Mammary epithelial cell (primary cell): ENCODE measurements around the gene AHSA1.

Experiments used
- EZH2 ChIP-seq: IDR thresholded peaks from 2 replicates; pipeline ENCODE4 v1.6.1; 2012; ENCODE audit warnings: low read length, inconsistent platforms, borderline replicate concordance
- TF ChIP-seq, protein P1 (sequence below), 2 donors: IDR thresholded peaks in 1 of 2; conservative IDR thresholded peaks in 1 of 2; 2 replicates each; pipeline ENCODE4 v1.5.1; 2011 to 2012; ENCODE audit warnings: inconsistent platforms in 2 of 2, low read length in 2 of 2, mild to moderate bottlenecking in 2 of 2, control low read depth in 1 of 2, low read depth in 1 of 2; ENCODE audit not compliant: insufficient read depth in 1 of 2; ENCODE audit errors: extremely low read depth in 1 of 2

DNA sequence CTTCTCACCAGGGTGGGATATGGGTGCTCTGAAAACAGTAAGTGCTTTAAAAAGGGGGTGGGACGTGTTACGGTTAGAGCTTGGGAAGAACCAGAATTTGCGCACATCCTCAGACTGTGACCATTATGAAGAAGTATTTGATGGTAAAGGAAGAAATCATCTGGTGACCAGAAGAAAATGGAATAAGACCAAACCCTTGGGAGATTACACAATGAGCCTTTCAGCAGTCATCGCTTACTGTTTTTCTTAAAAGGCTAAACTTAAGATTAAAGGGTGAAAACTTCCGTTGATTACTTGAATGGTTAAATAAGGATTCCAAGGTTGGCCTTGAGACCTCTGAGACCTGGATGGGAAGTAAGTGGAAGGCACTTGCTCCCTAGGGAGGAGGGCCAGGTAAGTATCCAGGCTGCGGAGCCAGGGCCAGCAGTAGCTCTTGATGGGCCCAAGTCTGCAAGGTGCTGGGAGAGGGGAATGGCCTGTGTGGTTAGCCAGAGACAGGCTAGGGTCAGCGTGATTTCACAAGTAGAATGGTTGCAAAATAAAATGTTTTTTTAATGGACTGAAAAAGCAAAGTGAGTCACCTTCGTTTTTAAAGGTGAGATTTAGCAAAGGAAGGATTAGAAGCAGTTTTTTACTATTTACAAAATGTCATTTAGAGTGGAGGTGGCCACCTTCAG, 53.7 kb downstream of the AHSA1 start:
- TF ChIP-seq, protein P1, sequence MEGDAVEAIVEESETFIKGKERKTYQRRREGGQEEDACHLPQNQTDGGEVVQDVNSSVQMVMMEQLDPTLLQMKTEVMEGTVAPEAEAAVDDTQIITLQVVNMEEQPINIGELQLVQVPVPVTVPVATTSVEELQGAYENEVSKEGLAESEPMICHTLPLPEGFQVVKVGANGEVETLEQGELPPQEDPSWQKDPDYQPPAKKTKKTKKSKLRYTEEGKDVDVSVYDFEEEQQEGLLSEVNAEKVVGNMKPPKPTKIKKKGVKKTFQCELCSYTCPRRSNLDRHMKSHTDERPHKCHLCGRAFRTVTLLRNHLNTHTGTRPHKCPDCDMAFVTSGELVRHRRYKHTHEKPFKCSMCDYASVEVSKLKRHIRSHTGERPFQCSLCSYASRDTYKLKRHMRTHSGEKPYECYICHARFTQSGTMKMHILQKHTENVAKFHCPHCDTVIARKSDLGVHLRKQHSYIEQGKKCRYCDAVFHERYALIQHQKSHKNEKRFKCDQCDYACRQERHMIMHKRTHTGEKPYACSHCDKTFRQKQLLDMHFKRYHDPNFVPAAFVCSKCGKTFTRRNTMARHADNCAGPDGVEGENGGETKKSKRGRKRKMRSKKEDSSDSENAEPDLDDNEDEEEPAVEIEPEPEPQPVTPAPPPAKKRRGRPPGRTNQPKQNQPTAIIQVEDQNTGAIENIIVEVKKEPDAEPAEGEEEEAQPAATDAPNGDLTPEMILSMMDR (conservative IDR thresholded peaks at IDR 0.05 in 1 of 2, IDR thresholded peaks at IDR 0.05 in 1 of 2; ENCODE audit: extremely low read depth in 1 of 2, insufficient read depth in 1 of 2, low read depth in 1 of 2, low read length in 2 of 2), result no peak
- no peak for TF ChIP-seq EZH2
